Caco-2 (cell line): ENCODE data around the gene ALG12. TPM values are rescaled to one million over a fixed set of nuclear protein-coding genes. Genes with fewer than 3 reads are reported as not detected.

Experiments
- BruUV-seq: library from RNA; stranded (reverse); fragments of 400-500 nt; replicated peaks from 2 replicates; lab custom pipeline; 2021; lab: Mats Ljungman, UMichigan
- CTCF ChIA-PET: fragments of 300-600 bp; sonication (Branson Sonifier 250); formaldehyde crosslinking; loops from one replicate; lab custom pipeline; 2022; ENCODE audit warnings: antibody characterized with exemption; lab: Charles Lee
- POLR2A ChIA-PET: fragments of 300-600 bp; sonication (Branson Sonifier 250); formaldehyde crosslinking; loops from one replicate; lab custom pipeline; 2022; ENCODE audit warnings: antibody characterized with exemption; lab: Charles Lee
- DNase-seq, 2 experiments: peaks; one replicate each; pipeline versions ENCODE4 v3.0.0 to v3.0.0-alpha.2; 2020 to 2022
- H3K27me3 ChIP-seq: replicated peaks from 2 replicates; pipeline ENCODE4 v1.6.0; 2011; ENCODE audit warnings: low read length; ENCODE audit not compliant: control insufficient read depth, insufficient read depth
- H3K36me3 ChIP-seq: 2 replicates; pipeline ENCODE4 v1.5.1; 2011; ENCODE audit warnings: low read length; ENCODE audit not compliant: control insufficient read depth, insufficient read depth
- H3K4me1 ChIP-seq: fragments of 250-450 bp; sonication (Bioruptor Pico); 2 replicates; pipeline ENCODE4 v1.5.1; 2020; ENCODE audit warnings: mild to moderate bottlenecking
- H3K4me3 ChIP-seq: 2 replicates; pipeline ENCODE4 v1.5.1; 2011; ENCODE audit warnings: low read depth, mild to moderate bottlenecking, control low read depth, low read length
- H3K9me3 ChIP-seq: fragments of 250-450 bp; sonication (Bioruptor Pico); 2 replicates; pipeline ENCODE4 v1.5.1; 2020; ENCODE audit warnings: mild to moderate bottlenecking, moderate library complexity
- H3K27ac Mint-ChIP-seq: one replicate; pipeline ENCODE4 v1.8.0; 2022; ENCODE audit warnings: mixed read lengths; ENCODE audit not compliant: unreplicated experiment
- H3K27me3 Mint-ChIP-seq: one replicate; pipeline ENCODE4 v1.8.0; 2022; ENCODE audit warnings: mixed read lengths; ENCODE audit not compliant: insufficient read depth, unreplicated experiment
- H3K36me3 Mint-ChIP-seq: one replicate; pipeline ENCODE4 v1.8.0; 2022; ENCODE audit warnings: mild to moderate bottlenecking, mixed read lengths; ENCODE audit not compliant: insufficient read depth, unreplicated experiment
- H3K4me1 Mint-ChIP-seq: one replicate; pipeline ENCODE4 v1.8.0; 2022; ENCODE audit warnings: low read depth, mixed read lengths; ENCODE audit not compliant: unreplicated experiment
- H3K4me3 Mint-ChIP-seq: one replicate; pipeline ENCODE4 v1.8.0; 2022; ENCODE audit warnings: mild to moderate bottlenecking, moderate library complexity, mixed read lengths; ENCODE audit not compliant: unreplicated experiment
- H3K9me3 Mint-ChIP-seq: one replicate; pipeline ENCODE4 v1.8.0; 2022; ENCODE audit warnings: mixed read lengths; ENCODE audit not compliant: unreplicated experiment
- intact Hi-C: fragments of 100-400 bp; cut with micrococcal nuclease; formaldehyde crosslinking; loops from one replicate; pipeline ENCODE4 v1.10.0; 2022; ENCODE audit not compliant: unreplicated experiment
- total RNA-seq: library from RNA; stranded (reverse); gene quantifications from 2 replicates; pipeline ENCODE4 v1.2.3, GENCODE V29; 2022
- TF ChIP-seq, protein P1 (sequence below), 2 experiments: fragments of 200-600 bp in 1 of 2; IDR thresholded peaks; 1 replicate in 1 of 2; 2 replicates in 1 of 2; pipeline versions ENCODE4 v1.5.1 to v1.8.0; 2011 to 2022; ENCODE audit warnings: antibody characterized with exemption in 1 of 2, control low read depth in 1 of 2, inconsistent platforms in 1 of 2, low read depth in 1 of 2, low read length in 1 of 2, mild to moderate bottlenecking in 1 of 2, moderate library complexity in 1 of 2; ENCODE audit not compliant: insufficient read depth in 1 of 2, severe bottlenecking in 1 of 2, unreplicated experiment in 1 of 2

Gene ALG12
- total RNA-seq, 1 experiment from 2014 or later, result 35.7 TPM

DNA sequence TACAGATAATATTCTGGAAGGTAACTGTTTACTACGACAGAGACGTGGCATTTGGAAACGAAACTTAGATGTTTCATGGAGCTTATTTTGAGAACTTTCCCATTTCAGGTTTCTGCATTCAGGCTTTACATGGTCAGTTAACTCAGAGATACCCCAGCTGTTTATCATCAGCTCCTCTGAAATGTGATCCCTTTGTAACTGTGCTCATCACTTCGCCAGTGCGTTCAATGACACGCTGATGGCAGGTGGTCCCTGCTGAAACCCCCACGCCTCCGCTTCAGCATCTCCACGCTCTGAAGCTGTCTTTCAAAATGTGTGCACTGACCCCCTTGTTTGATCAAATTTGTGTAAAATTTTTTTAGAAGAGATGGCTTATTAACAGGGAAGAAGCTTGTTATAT is 30.5 kb downstream of the ALG12 start:
- Histone ChIP-seq H3K4me1 (no peaks in the 10 kb centered on the region), H3K4me3 (no peak overlapping the region), H3K27me3 (no peaks in the 10 kb centered on the region), H3K9me3 (no peaks in the 10 kb centered on the region), H3K36me3 (peaks cover 3% of the 10 kb centered on the region)
- no peak overlapping the region for H3K4me3 Mint-ChIP-seq
- DNase-seq, result no peak
- peaks cover 2% of the 10 kb centered on the region for H3K9me3 Mint-ChIP-seq
- CTCF ChIA-PET, result no interaction called here
- no peak overlapping the region for H3K27ac Mint-ChIP-seq
- H3K36me3 Mint-ChIP-seq, result peaks cover 78% of the 10 kb centered on the region
- TF ChIP-seq, protein P1, sequence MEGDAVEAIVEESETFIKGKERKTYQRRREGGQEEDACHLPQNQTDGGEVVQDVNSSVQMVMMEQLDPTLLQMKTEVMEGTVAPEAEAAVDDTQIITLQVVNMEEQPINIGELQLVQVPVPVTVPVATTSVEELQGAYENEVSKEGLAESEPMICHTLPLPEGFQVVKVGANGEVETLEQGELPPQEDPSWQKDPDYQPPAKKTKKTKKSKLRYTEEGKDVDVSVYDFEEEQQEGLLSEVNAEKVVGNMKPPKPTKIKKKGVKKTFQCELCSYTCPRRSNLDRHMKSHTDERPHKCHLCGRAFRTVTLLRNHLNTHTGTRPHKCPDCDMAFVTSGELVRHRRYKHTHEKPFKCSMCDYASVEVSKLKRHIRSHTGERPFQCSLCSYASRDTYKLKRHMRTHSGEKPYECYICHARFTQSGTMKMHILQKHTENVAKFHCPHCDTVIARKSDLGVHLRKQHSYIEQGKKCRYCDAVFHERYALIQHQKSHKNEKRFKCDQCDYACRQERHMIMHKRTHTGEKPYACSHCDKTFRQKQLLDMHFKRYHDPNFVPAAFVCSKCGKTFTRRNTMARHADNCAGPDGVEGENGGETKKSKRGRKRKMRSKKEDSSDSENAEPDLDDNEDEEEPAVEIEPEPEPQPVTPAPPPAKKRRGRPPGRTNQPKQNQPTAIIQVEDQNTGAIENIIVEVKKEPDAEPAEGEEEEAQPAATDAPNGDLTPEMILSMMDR (IDR thresholded peaks at IDR 0.05; ENCODE audit: insufficient read depth in 1 of 2, low read depth in 1 of 2, low read length in 1 of 2, severe bottlenecking in 1 of 2, unreplicated experiment in 1 of 2), result no peak
- POLR2A ChIA-PET, result no interaction called here
- intact Hi-C loops, result no loop called here
- BruUV-seq, result no TSS peak
- H3K27me3 Mint-ChIP-seq, result no peaks in the 10 kb centered on the region
- H3K4me1 Mint-ChIP-seq, result no peaks in the 10 kb centered on the region

- no peak overlapping the region for H3K27ac Mint-ChIP-seq
- no TSS peak for BruUV-seq
- no peaks in the 10 kb centered on the region for H3K9me3 Mint-ChIP-seq
- TF ChIP-seq, protein P1 (IDR thresholded peaks at IDR 0.05; ENCODE audit: insufficient read depth in 1 of 2, low read depth in 1 of 2, low read length in 1 of 2, severe bottlenecking in 1 of 2, unreplicated experiment in 1 of 2), result no peak
- peaks cover 77% of the 10 kb centered on the region for H3K36me3 Mint-ChIP-seq
- no peaks in the 10 kb centered on the region for H3K27me3 Mint-ChIP-seq
- intact Hi-C loops, result no loop called here
- ChIA-PET POLR2A (no interaction called here), CTCF (no interaction called here)
- no peak overlapping the region for H3K4me3 Mint-ChIP-seq
- Histone ChIP-seq H3K9me3 (no peaks in the 10 kb centered on the region), H3K4me1 (no peaks in the 10 kb centered on the region), H3K4me3 (no peak overlapping the region), H3K36me3 (peaks cover 2% of the 10 kb centered on the region), H3K27me3 (no peaks in the 10 kb centered on the region)
- H3K4me1 Mint-ChIP-seq, result no peaks in the 10 kb centered on the region
- no peak for DNase-seq
Measured at GRCh38 chr22:49887064-49887451, 31.2 kb downstream of the ALG12 start.

DNA sequence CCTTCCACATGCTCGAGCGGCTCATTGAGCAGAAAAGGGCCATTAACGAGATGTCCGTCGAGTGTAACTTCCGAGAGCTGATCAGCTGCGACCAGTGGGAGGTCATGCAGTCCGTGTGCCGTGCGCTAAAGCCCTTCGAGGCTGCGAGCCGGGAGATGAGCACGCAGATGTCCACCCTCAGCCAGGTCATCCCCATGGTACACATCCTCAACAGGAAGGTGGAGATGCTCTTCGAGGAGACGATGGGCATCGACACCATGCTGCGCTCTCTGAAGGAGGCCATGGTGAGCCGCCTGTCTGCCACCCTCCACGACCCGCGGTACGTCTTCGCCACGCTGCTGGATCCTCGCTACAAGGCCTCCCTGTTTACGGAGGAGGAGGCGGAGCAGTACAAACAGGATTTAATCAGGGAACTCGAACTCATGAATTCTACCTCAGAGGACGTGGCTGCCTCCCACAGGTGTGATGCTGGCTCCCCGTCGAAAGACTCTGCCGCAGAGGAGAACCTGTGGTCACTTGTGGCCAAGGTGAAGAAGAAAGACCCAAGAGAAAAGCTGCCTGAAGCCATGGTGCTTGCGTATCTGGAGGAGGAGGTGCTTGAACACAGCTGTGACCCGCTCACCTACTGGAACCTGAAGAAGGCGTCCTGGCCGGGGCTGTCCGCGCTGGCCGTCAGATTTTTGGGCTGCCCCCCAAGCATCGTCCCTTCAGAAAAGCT is 31.7 kb downstream of the ALG12 start:
- H3K27me3 ChIP-seq, result no peaks in the 10 kb centered on the region
- Mint-ChIP-seq H3K4me3 (no peak overlapping the region), H3K36me3 (peaks cover 78% of the 10 kb centered on the region), H3K27me3 (no peaks in the 10 kb centered on the region), H3K27ac (no peak overlapping the region), H3K9me3 (no peaks in the 10 kb centered on the region), H3K4me1 (no peaks in the 10 kb centered on the region)
- H3K4me3 ChIP-seq, result no peak overlapping the region
- TF ChIP-seq, protein P1 (IDR thresholded peaks at IDR 0.05; ENCODE audit: insufficient read depth in 1 of 2, low read depth in 1 of 2, low read length in 1 of 2, severe bottlenecking in 1 of 2, unreplicated experiment in 1 of 2), result no peak
- POLR2A ChIA-PET, result no interaction called here
- H3K4me1 ChIP-seq, result no peaks in the 10 kb centered on the region
- no peak for DNase-seq
- H3K9me3 ChIP-seq, result no peaks in the 10 kb centered on the region
- BruUV-seq, result no TSS peak
- peaks cover 2% of the 10 kb centered on the region for H3K36me3 ChIP-seq
- CTCF ChIA-PET, result no interaction called here
- intact Hi-C loops, result no loop called here
